Iris pigment epithelial cell (primary cell): ENCODE results near the gene NFIL3.
"Not testable (repeated sequence)": the region's sequence is repeated elsewhere in the genome, so short reads cannot be mapped to it uniquely, and the experiment has no call there.

Source experiments
- DNase-seq: peaks from one replicate; pipeline ENCODE4 v3.0.0-alpha.2; 2011; ENCODE audit warnings: low read depth

The NFIL3 gene

GRCh38 chr9:91395106-91395552, 28.5 kb downstream of the NFIL3 start:
- peak; percentile 91 for DNase-seq

DNA sequence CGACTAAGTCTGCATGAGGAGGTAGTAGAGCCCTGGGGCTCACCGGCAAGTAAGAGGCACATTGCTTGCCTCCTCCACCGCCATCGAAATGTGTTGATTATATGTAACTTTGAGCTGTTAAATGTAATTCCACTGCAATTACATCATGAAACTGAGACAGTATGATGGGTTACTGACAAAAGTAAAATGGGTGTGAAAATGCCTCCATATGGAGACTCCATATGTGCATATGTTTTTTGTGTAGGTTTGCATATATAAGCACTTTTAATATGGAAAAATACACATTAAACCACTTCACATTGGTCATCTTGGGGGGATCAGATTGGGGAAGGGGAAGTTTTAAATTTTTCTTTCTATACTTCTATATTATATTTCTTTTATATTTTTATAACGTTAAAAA, 29.8 kb downstream of the NFIL3 start:
- DNase-seq, result no peak

- DNase-seq, result no peak
Observed at GRCh38 chr9:91392435-91392834, 31.2 kb downstream of the NFIL3 start.

GRCh38 chr9:91391818-91392217, 31.8 kb downstream of the NFIL3 start:
- DNase-seq, result no peak

- no peak for DNase-seq
Observed at GRCh38 chr9:91391412-91391811, 32.2 kb downstream of the NFIL3 start.

DNA sequence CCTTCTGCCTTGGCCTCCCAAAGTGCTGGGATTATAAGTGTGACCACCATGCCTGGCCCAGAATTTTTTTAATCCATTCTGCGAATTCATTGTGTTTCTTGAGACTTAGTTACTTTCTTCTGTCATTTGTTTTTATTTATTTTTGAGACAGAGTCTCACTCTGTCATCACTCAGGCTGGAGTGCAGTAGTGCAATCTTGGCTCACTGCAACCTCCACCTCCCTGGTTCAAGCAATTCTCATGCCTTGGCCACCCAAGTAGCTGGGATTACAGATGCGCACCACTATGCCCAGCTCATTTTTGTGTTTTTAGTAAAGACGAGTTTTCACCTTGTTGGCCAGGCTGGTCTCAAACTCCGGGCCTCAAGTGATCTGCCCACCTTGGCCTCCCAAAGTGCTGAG, 33.9 kb downstream of the NFIL3 start:
- not testable (repeated sequence) for DNase-seq

DNA sequence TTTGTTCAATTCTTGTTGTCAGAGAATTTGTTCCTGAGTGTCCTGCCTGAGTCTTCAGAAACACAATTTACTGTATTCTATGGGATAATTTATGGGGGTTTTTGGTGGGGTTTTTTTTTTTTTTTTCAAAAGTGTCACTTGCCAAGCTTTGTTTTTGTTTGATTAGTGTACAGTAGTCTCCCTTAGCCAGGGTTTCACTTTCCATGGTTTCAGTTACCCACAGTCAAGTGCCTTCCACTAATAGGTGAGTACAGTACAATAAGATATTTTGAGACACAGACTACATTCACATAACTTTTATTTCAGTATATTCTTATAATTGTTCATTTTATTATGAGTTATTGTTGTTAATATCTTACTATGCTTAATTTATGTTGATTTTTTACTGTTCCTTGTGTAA, 36.9 kb downstream of the NFIL3 start:
- DNase-seq, result no peak

- DNase-seq, result no peak
Observed at GRCh38 chr9:91384954-91385353, 38.7 kb downstream of the NFIL3 start.

DNA sequence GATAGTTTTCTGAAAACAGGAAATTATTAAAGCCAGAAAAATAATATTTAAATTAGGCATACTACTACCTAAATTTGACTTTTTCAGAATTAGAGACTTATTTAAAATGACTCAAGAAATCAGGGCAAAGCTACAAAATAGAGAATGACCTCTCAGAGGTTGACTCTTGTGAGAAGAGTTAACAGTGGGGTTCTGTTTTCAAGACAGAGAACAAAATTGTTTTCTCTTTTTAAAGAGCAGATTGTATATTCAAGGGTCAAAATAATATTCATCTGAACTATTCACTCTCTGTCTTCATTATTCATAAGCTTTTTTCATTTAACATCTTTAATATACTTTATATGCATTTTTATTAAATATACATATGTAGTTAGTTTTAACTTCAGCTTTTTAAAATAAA, 40.1 kb downstream of the NFIL3 start:
- DNase-seq, result no peak

DNA sequence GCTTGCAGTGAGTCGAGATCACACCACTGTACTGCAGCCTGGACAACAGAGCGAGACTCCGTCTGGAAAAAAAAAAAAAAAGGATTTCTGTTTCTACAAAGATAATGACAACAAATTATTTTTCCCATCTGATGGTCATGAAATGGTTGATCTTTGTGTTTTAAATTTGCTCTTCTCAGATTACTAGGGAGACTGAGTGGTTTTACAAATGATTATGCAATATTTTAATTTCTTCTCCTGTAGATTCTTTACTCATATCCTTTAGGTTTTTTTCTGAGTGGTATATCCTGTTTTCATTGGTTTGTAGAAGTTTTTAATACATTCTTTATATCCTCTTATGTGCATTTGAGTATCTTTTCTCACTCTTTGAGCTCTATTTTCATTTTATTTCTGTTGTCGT, 41.3 kb downstream of the NFIL3 start:
- no peak for DNase-seq

GRCh38 chr9:91379426-91379825, 44.2 kb downstream of the NFIL3 start:
- no peak for DNase-seq

DNA sequence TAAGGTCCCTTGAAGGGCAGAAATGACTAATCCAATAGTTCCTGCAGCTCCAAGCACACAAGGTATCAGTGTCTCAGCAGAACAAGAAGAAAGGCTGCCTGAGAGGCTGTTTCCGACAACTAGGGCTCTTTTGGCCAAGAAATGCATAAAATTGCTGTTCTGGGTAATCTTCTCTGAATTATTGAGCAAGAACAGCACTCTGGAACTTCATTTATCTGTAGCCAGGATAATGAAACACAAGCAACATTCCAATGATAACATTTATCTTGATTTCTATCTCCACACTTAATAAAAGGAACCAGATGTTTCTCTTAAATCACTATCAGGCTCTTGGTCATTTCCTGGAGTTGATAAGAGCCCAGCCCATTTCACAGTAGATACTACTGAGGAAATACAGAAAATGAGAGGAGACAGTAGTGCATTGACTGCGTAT, 44.9 kb downstream of the NFIL3 start:
- peak; percentile 88 for DNase-seq

DNA sequence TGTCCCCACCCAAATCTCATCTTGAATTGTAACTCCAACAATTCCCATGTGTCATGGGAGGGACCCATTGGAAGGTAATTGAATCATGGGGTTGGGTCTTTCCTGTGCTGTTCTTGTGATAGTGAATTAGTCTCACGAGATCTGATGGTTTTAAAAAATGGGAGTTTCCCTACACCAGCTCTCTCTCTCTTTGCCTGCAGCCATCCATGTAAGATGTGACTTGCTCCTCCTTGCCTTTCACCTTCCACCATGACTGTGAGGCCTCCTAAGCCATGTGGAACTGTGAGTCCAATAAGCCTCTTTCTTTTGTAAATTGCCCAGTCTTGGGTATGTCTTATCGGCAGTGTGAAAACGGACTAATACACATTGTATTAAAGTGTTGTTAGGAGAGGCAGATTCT, 45.6 kb downstream of the NFIL3 start:
- not testable (repeated sequence) for DNase-seq

DNA sequence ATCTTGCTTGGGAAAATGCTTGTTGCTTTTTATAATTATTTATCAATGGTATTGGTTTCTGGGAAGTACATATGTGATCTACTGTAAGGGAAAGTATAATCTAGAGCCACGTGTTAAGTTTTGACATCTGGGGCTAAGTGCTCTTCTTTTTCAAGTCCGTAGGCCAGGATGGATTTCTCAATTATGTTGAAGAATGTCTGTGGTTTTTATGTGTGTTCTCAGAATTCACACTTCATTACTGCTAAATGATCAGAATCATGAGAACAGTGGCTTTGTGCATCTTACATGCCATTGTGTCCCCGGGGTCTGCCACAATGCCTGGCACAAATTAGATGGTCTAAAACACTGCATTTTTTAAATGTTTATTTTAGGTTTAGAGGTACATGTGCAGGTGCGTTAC, 47.4 kb downstream of the NFIL3 start:
- DNase-seq, result peak; percentile 65

DNA sequence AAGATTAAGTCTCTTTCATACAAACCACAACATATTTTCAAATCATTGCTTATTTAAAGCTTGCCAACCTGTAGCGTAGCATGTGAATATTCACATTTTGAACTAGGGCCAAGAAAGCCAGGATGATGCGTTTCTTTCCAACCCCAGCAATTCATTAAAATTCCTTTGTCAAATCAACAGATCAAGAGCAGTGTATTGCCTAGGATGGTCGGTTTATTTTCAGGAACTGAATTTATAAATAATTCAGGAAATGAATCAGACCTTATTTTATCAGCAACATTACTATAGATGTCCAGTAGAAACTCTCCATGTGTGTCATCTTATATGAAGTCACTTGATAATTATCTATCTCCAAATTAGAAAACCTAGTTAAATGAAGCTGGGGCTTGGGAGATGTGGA, 48.7 kb downstream of the NFIL3 start:
- DNase-seq, result peak; percentile 89

GRCh38 chr9:91371894-91372293, 51.7 kb downstream of the NFIL3 start:
- DNase-seq, result no peak

GRCh38 chr9:91370006-91370405, 53.6 kb downstream of the NFIL3 start:
- not testable (repeated sequence) for DNase-seq

DNA sequence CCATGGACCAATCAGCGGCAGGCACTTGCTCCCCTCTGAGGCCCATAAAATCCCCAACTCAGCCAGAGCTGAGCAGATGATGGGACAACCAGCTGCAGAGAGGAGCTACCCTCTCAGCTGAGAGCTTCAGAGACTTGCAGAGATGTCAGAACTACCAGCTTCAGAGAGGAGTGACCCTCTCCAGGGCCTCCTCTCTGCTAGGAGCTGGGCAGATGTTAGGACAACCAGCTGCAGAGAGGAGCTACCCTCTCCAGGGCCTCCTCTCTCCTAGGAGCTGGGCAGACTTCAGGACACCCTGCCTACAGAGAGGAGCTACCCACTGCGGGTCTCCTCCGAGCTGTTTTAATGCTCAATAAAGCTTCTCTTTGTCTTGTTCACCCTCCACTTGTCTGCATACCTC, 58.9 kb downstream of the NFIL3 start:
- DNase-seq, result no peak

DNA sequence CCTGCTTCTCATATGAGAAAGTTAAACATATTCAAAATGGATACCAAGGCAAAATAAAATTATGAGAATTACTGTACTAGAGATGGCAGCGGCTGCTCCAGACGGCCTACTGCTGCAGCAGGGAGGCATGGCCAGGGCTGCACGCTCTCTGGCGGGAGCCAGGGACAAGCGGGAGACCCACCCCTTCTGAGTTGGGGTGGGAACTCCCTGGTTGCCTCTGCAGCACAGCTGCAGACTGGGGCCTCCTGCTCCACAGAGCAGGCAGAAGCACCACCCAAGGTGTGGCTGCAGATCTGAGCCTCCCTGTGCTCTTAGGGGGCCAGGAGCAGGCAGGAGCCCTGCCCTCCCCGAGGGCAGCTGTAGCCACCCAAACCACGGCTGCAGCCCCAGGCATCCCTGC, 59.6 kb downstream of the NFIL3 start:
- DNase-seq, result no peak

DNA sequence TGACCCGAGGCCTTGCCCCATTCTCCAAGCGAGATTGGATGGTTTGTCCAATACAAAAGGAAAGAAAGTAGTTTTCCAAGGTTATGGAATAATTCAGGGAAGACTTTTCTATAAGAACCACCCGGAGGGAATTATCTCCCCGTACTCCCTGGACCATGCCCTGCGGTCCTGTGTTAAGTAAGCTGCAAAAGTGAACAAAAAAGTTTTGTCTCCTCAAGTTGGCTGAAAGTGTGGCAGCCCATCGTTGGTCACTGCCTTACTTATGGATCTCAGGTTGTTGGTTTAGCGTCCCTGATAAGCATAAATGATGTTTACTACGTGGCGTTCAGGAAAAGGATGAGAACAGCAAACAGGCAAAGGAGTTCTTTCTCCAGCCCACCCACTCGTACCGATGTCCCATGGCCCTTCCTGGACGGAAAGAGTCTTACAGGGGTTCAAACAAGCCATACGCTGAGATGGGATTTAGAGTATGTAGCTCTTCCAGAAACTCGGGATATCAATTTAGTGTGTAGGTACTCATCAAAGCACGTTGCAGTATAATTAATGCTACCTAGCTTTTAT, 61.5 kb downstream of the NFIL3 start:
- no peak for DNase-seq

DNA sequence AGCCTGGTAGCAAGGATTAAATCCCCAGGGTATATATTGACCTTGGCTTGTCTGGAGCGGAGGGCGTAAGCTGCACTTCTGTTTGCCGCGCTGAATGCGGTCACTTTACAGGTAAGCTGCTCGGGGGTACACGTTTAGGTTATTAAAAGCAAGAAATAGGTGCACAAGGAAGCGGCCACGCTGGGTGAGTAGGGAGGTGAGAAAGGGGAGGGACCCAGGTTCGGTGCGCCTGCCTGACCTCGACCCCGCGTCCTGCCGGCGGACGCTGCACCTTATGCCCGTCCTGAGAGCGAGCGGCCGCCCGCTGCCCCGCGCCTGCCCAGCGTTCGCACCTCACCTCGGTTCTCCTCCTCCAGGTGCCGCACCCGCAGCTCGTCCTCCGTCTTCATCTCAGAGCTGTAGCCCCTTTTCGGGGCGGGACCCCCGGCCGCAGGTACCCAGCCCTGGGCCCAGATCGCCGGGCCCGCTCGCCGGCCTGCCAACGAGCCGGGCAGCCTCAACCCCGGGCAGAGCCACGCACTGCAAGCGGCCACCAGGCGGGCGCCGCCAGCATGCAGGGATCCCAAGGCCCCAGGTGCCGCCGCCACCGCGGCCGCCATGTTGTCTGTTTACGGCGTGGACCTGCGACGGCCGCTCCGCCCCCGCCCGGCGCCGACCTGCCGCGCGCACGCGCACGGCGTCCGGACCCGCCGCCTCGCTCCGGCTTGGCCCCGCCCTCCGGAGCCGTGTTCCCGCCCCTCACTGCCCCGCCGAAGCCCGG, 62.2 kb downstream of the NFIL3 start, which contains the start of gene AUH:
Gene AUH (minus strand): TSS at position 628 of the 760 bp plus-strand sequence. CDS start 29 bp downstream, at position 599.
- peak; percentile 69 for DNase-seq

DNA sequence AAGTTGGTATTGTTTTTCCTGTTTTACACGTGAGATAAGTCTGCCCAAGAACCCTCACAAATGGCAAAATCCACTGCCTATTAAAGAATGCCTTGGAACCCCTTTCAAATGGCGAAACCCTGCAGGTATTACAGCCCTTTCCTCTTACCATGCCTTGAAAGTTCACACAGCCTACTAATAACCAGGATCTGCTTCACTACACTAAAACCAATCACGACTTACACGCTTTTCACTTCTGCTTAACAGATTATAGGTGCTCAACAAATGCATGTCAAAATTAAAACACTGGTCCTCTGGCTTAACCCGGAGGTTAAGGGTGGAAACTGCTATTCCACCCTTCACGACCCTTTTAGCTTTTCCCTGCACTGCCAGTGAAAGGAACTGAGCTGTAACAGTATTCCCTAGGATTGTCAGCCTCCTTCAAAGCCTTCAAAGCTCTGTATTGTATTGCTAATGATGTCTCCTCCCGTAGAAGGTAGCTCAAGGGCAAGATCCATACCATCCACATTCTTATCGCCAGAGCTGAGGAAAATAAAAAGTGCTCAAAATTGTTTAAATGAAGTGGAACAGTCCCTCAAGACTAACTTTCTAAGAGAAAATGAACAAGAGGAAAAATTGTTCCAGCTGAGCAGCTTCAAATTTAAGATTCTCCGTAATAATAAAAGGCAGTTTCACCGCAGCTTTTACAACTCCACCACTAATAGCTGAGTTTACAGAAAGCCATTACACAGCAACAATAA, 62.9 kb downstream of the NFIL3 start:
- no peak for DNase-seq
